Neural cell (in vitro differentiated cells): ENCODE measurements around the gene PPM1A. TPM values are rescaled to one million over a fixed set of nuclear protein-coding genes. Genes with fewer than 3 reads are reported as not detected.

ENCODE experiments used
- H2AFZ ChIP-seq: fragments of 200-600, 300-800 bp; sonication (generic), shearing (Covaris generic); 2 replicates; pipeline ENCODE4 v1.6.0; 2014; ENCODE audit warnings: low read depth, mild to moderate bottlenecking, antibody characterized with exemption, low read length, moderate library complexity
- H3F3A ChIP-seq: fragments of 200-600 bp; shearing (Covaris generic); 2 replicates; pipeline ENCODE4 v1.6.1; 2016; ENCODE audit warnings: mild to moderate bottlenecking, moderate library complexity, mixed read lengths, antibody characterized with exemption, low read length; ENCODE audit not compliant: insufficient read depth, poor library complexity, severe bottlenecking
- H3K27ac ChIP-seq: fragments of 200-600, 300-800 bp; sonication (generic), shearing (Covaris generic); 2 replicates; pipeline ENCODE4 v1.5.1; 2014; ENCODE audit warnings: mild to moderate bottlenecking, low read length, moderate library complexity
- H3K27me3 ChIP-seq: fragments of 300-800, 200-600 bp; sonication (generic), shearing (Covaris generic); 2 replicates; pipeline ENCODE4 v1.6.0; 2014; ENCODE audit warnings: mild to moderate bottlenecking, low read depth, low read length, moderate library complexity; ENCODE audit not compliant: insufficient read depth
- H3K36me3 ChIP-seq: fragments of 300-800, 200-600 bp; sonication (generic), shearing (Covaris generic); 2 replicates; pipeline ENCODE4 v1.5.1; 2014; ENCODE audit warnings: mild to moderate bottlenecking, antibody characterized with exemption, low read length, moderate library complexity; ENCODE audit not compliant: insufficient read depth
- H3K4me2 ChIP-seq: fragments of 300-800, 200-600 bp; sonication (generic), shearing (Covaris generic); 2 replicates; pipeline ENCODE4 v1.6.0; 2014; ENCODE audit warnings: mild to moderate bottlenecking, low read length
- H3K4me3 ChIP-seq: fragments of 300-800, 200-600 bp; sonication (generic), shearing (Covaris generic); 2 replicates; pipeline ENCODE4 v1.5.1; 2014; ENCODE audit warnings: mild to moderate bottlenecking, low read length, moderate library complexity
- H3K79me2 ChIP-seq: fragments of 200-600 bp; shearing (Covaris generic); replicated peaks from 2 replicates; pipeline ENCODE4 v1.6.0; 2014; ENCODE audit warnings: mild to moderate bottlenecking, low read length, moderate library complexity; ENCODE audit not compliant: insufficient read depth
- H3K9ac ChIP-seq: fragments of 300-800, 200-600 bp; sonication (generic), shearing (Covaris generic); 2 replicates; pipeline ENCODE4 v1.6.1; 2016; ENCODE audit warnings: mild to moderate bottlenecking, low read length, mixed read lengths
- H3K9me2 ChIP-seq: fragments of 200-600 bp; shearing (Covaris generic); 2 replicates; pipeline ENCODE4 v1.6.1; 2016; ENCODE audit warnings: mild to moderate bottlenecking, low read length, mixed read lengths; ENCODE audit not compliant: insufficient read depth
- H3K9me3 ChIP-seq: fragments of 200-600, 300-800 bp; sonication (generic), shearing (Covaris generic); 2 replicates; pipeline ENCODE4 v1.6.1; 2016; ENCODE audit warnings: mild to moderate bottlenecking, mixed run types, low read length, moderate library complexity, mixed read lengths
- H4K20me1 ChIP-seq: fragments of 200-600 bp; shearing (Covaris generic); 2 replicates; pipeline ENCODE4 v1.6.1; 2016; ENCODE audit warnings: mild to moderate bottlenecking, mixed run types; ENCODE audit not compliant: insufficient read depth
- CTCF ChIP-seq: fragments of 450-650 bp; IDR thresholded peaks from 2 replicates; pipeline ENCODE4 v1.5.1; 2014; ENCODE audit warnings: antibody characterized with exemption, mild to moderate bottlenecking, moderate library complexity; ENCODE audit not compliant: poor library complexity, severe bottlenecking
- EP300 ChIP-seq: fragments of 450-650 bp; conservative IDR thresholded peaks from 2 replicates; pipeline ENCODE4 v1.6.1; 2014; ENCODE audit warnings: antibody characterized with exemption, mild to moderate bottlenecking, moderate library complexity; ENCODE audit not compliant: poor library complexity, severe bottlenecking
- EZH2 ChIP-seq: fragments of 200-600, 300-800 bp; shearing (Covaris generic), sonication (generic); IDR thresholded peaks from 2 replicates; pipeline ENCODE4 v1.6.1; 2014; ENCODE audit warnings: antibody characterized with exemption, low read length, borderline replicate concordance, mild to moderate bottlenecking; ENCODE audit not compliant: insufficient read depth, poor library complexity, severe bottlenecking
- MXI1 ChIP-seq: fragments of 450-650 bp; conservative IDR thresholded peaks from 2 replicates; pipeline ENCODE4 v1.6.1; 2014; ENCODE audit warnings: antibody characterized with exemption, mild to moderate bottlenecking; ENCODE audit not compliant: poor library complexity, severe bottlenecking
- POLR2AphosphoS5 ChIP-seq: IDR thresholded peaks from 2 replicates; pipeline ENCODE4 v1.6.1; 2012
- RAD21 ChIP-seq: fragments of 450-650 bp; conservative IDR thresholded peaks from 2 replicates; pipeline ENCODE4 v1.6.1; 2014; ENCODE audit warnings: antibody characterized with exemption, mild to moderate bottlenecking, moderate library complexity
- REST ChIP-seq: IDR thresholded peaks from 2 replicates; pipeline ENCODE4 v1.6.1; 2012; ENCODE audit warnings: borderline replicate concordance
- SMC3 ChIP-seq: fragments of 450-650 bp; conservative IDR thresholded peaks from 2 replicates; pipeline ENCODE4 v1.6.1; 2014; ENCODE audit warnings: antibody characterized with exemption, mild to moderate bottlenecking, moderate library complexity; ENCODE audit not compliant: poor library complexity
- TAF1 ChIP-seq: IDR thresholded peaks from 2 replicates; pipeline ENCODE4 v1.6.1; 2012; ENCODE audit warnings: low read depth
- polyA plus RNA-seq: library from polyadenylated mRNA; depleted of rRNA; stranded (reverse); fragments of >200 nt; gene quantifications from 2 replicates; pipeline ENCODE4 v1.2.3, GENCODE V29; 2014

Gene PPM1A
- polyA plus RNA-seq, 1 donor from 2014 or later: 52.1 TPM

GRCh38 chr14:60225265-60225664, 23.8 kb upstream of the PPM1A start:
- TF ChIP-seq MXI1 (no peak), RAD21 (no peak), TAF1 (no peak), POLR2AphosphoS5 (no peak), EP300 (no peak), CTCF (no peak), EZH2 (no peak), SMC3 (no peak), REST (no peak)
- no peaks in the 10 kb centered on the region for H3K36me3 ChIP-seq
- no peaks in the 10 kb centered on the region for H3K27me3 ChIP-seq
- H3K79me2 ChIP-seq: no peaks in the 10 kb centered on the region
- no peaks in the 10 kb centered on the region for H3K9me2 ChIP-seq
- H3K9me3 ChIP-seq: no peaks in the 10 kb centered on the region
- H3F3A ChIP-seq: no peaks in the 10 kb centered on the region
- no peak overlapping the region for H3K9ac ChIP-seq
- H4K20me1 ChIP-seq: no peaks in the 10 kb centered on the region
- H3K27ac ChIP-seq: no peak overlapping the region
- H2AFZ ChIP-seq: no peak overlapping the region
- no peak overlapping the region for H3K4me2 ChIP-seq
- no peak overlapping the region for H3K4me3 ChIP-seq

- no peaks in the 10 kb centered on the region for H3F3A ChIP-seq
- no peak overlapping the region for H2AFZ ChIP-seq
- H3K27ac ChIP-seq: no peak overlapping the region
- no peak overlapping the region for H3K4me2 ChIP-seq
- no peak overlapping the region for H3K4me3 ChIP-seq
- H4K20me1 ChIP-seq: no peaks in the 10 kb centered on the region
- no peaks in the 10 kb centered on the region for H3K9me3 ChIP-seq
- no peaks in the 10 kb centered on the region for H3K79me2 ChIP-seq
- no peaks in the 10 kb centered on the region for H3K9me2 ChIP-seq
- H3K9ac ChIP-seq: no peak overlapping the region
- no peaks in the 10 kb centered on the region for H3K36me3 ChIP-seq
- H3K27me3 ChIP-seq: no peaks in the 10 kb centered on the region
- TF ChIP-seq CTCF (no peak), MXI1 (no peak), RAD21 (no peak), SMC3 (no peak), REST (no peak), EP300 (no peak), TAF1 (no peak), POLR2AphosphoS5 (no peak), EZH2 (no peak)
These were observed 22.7 kb upstream of the PPM1A start for GRCh38 chr14:60226298-60226697.
